OCI-LY3 (cell line): ENCODE data around the gene C19orf53.

ENCODE experiments used
- EZH2phosphoT487 ChIP-seq: fragments of 200-600 bp; shearing (Covaris generic); IDR thresholded peaks from 2 replicates; pipeline ENCODE4 v1.6.1; 2018; ENCODE audit warnings: antibody characterized with exemption, mixed run types, low read depth
- TF ChIP-seq, protein P1 (sequence below): fragments of 200-600, 300-600 bp; sonication (generic); IDR thresholded peaks from 2 replicates; pipeline ENCODE4 v1.5.1; 2014; ENCODE audit warnings: antibody characterized with exemption, low read length, low read depth

- TF ChIP-seq, protein P1, sequence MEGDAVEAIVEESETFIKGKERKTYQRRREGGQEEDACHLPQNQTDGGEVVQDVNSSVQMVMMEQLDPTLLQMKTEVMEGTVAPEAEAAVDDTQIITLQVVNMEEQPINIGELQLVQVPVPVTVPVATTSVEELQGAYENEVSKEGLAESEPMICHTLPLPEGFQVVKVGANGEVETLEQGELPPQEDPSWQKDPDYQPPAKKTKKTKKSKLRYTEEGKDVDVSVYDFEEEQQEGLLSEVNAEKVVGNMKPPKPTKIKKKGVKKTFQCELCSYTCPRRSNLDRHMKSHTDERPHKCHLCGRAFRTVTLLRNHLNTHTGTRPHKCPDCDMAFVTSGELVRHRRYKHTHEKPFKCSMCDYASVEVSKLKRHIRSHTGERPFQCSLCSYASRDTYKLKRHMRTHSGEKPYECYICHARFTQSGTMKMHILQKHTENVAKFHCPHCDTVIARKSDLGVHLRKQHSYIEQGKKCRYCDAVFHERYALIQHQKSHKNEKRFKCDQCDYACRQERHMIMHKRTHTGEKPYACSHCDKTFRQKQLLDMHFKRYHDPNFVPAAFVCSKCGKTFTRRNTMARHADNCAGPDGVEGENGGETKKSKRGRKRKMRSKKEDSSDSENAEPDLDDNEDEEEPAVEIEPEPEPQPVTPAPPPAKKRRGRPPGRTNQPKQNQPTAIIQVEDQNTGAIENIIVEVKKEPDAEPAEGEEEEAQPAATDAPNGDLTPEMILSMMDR: no peak
- TF ChIP-seq EZH2phosphoT487: no peak
Observed at GRCh38 chr19:13781547-13781946, 7.3 kb downstream of the C19orf53 start.
